ENCODE data around the gene MRPL10.
A peak's percentile ranks its signal among the peaks of the same experiment; 100 is the strongest.

The MRPL10 gene

GRCh38 chr17:47801906-47802305 is 29.4 kb downstream of the MRPL10 start:
- H3K27me3 ChIP-seq (ENCODE audit: control insufficient read depth in 3 of 3, insufficient read depth in 3 of 3, low read depth in 1 of 3, low read length in 3 of 3) = peaks cover 0 to 35% (median 5%) of the 10 kb centered on the region in 3 experiments
- H2BK15ac ChIP-seq (ENCODE audit: low read length) = no peak overlapping the region
- no peak overlapping the region for H3K4ac ChIP-seq (ENCODE audit: low read length)
- no peak overlapping the region for H3K4me3 ChIP-seq (ENCODE audit: low read length in 2 of 2)
- no peak overlapping the region for H3K27ac ChIP-seq (replicated peaks; ENCODE audit: low read length)
- H4K8ac ChIP-seq (ENCODE audit: low read depth, low read length) = no peak overlapping the region
- no peak overlapping the region for H3K23ac ChIP-seq (ENCODE audit: low read depth, low read length, poor library complexity)
- H3K9me3 ChIP-seq (replicated peaks in 1 of 2; ENCODE audit: control insufficient read depth in 2 of 2, insufficient read depth in 1 of 2, low read depth in 1 of 2, low read length in 2 of 2) = no peaks in the 10 kb centered on the region
- no peak overlapping the region for H4K91ac ChIP-seq (ENCODE audit: low read depth, low read length, poor library complexity)
- H2BK120ac ChIP-seq (ENCODE audit: low read depth, low read length) = no peak overlapping the region
- no peak overlapping the region for H3K18ac ChIP-seq (ENCODE audit: low read length)
- no peak overlapping the region for H3K4me2 ChIP-seq (ENCODE audit: insufficient read depth, low read length, poor library complexity, severe bottlenecking)
- H3K9ac ChIP-seq (ENCODE audit: low read depth, low read length, poor library complexity) = no peak overlapping the region
- no peak for DNase-seq (ENCODE audit: low spot score)
- no peak overlapping the region for H2AFZ ChIP-seq (ENCODE audit: low read length)
- H2BK5ac ChIP-seq (ENCODE audit: low read length) = no peak overlapping the region
- no peak overlapping the region for H3K14ac ChIP-seq (ENCODE audit: low read length)
- no peaks in the 10 kb centered on the region for H3K4me1 ChIP-seq (ENCODE audit: control insufficient read depth in 2 of 2, insufficient read depth in 1 of 2, low read depth in 1 of 2, low read length in 2 of 2)
- H3K79me1 ChIP-seq (ENCODE audit: low read depth, low read length) = no peaks in the 10 kb centered on the region
- no peak overlapping the region for H2BK12ac ChIP-seq (ENCODE audit: low read length)
- peaks cover 0 to 2% of the 10 kb centered on the region in 2 donors for H3K36me3 ChIP-seq (replicated peaks in 1 of 2; ENCODE audit: control insufficient read depth in 2 of 2, insufficient read depth in 2 of 2, low read length in 2 of 2)
- H2AK5ac ChIP-seq (ENCODE audit: low read depth, low read length) = no peak overlapping the region
- WGBS, 2 donors (ENCODE audit: extremely low coverage in 2 of 2, insufficient read length in 2 of 2, insufficient replicate concordance in 1 of 2) = no CpG with 5 or more reads among the region's 6 CpGs

- H3K4me3 ChIP-seq (ENCODE audit: low read length in 2 of 2) = no peak overlapping the region
- H2BK12ac ChIP-seq (ENCODE audit: low read length) = no peak overlapping the region
- no peaks in the 10 kb centered on the region for H3K9me3 ChIP-seq (replicated peaks in 1 of 2; ENCODE audit: control insufficient read depth in 2 of 2, insufficient read depth in 1 of 2, low read depth in 1 of 2, low read length in 2 of 2)
- H2BK5ac ChIP-seq (ENCODE audit: low read length) = no peak overlapping the region
- H3K4ac ChIP-seq (ENCODE audit: low read length) = no peak overlapping the region
- WGBS, 2 donors (ENCODE audit: extremely low coverage in 2 of 2, insufficient read length in 2 of 2, insufficient replicate concordance in 1 of 2) = no CpG with 5 or more reads among the region's 4 CpGs
- H2BK120ac ChIP-seq (ENCODE audit: low read depth, low read length) = no peak overlapping the region
- H3K36me3 ChIP-seq (replicated peaks in 1 of 2; ENCODE audit: control insufficient read depth in 2 of 2, insufficient read depth in 2 of 2, low read length in 2 of 2) = no peaks in the 10 kb centered on the region
- peaks cover 0 to 35% (median 5%) of the 10 kb centered on the region in 3 experiments for H3K27me3 ChIP-seq (ENCODE audit: control insufficient read depth in 3 of 3, insufficient read depth in 3 of 3, low read depth in 1 of 3, low read length in 3 of 3)
- no peak overlapping the region for H2AFZ ChIP-seq (ENCODE audit: low read length)
- no peak overlapping the region for H3K27ac ChIP-seq (replicated peaks; ENCODE audit: low read length)
- no peak overlapping the region for H2AK5ac ChIP-seq (ENCODE audit: low read depth, low read length)
- no peak overlapping the region for H4K91ac ChIP-seq (ENCODE audit: low read depth, low read length, poor library complexity)
- H3K4me1 ChIP-seq (ENCODE audit: control insufficient read depth in 2 of 2, insufficient read depth in 1 of 2, low read depth in 1 of 2, low read length in 2 of 2) = no peaks in the 10 kb centered on the region
- no peak overlapping the region for H4K8ac ChIP-seq (ENCODE audit: low read depth, low read length)
- H3K79me1 ChIP-seq (ENCODE audit: low read depth, low read length) = no peaks in the 10 kb centered on the region
- no peak overlapping the region for H3K4me2 ChIP-seq (ENCODE audit: insufficient read depth, low read length, poor library complexity, severe bottlenecking)
- peak overlapping the region; percentile 55 for H3K23ac ChIP-seq (ENCODE audit: low read depth, low read length, poor library complexity)
- H3K14ac ChIP-seq (ENCODE audit: low read length) = no peak overlapping the region
- H3K9ac ChIP-seq (ENCODE audit: low read depth, low read length, poor library complexity) = no peak overlapping the region
- H3K18ac ChIP-seq (ENCODE audit: low read length) = no peak overlapping the region
- no peak overlapping the region for H2BK15ac ChIP-seq (ENCODE audit: low read length)
- DNase-seq (ENCODE audit: low spot score) = no peak
Observed at GRCh38 chr17:47801176-47801765, 30.1 kb downstream of the MRPL10 start.

- no peak overlapping the region for H3K4me2 ChIP-seq (ENCODE audit: insufficient read depth, low read length, poor library complexity, severe bottlenecking)
- H2AK5ac ChIP-seq (ENCODE audit: low read depth, low read length) = no peak overlapping the region
- H3K23ac ChIP-seq (ENCODE audit: low read depth, low read length, poor library complexity) = peak overlapping the region; percentile 55
- H4K8ac ChIP-seq (ENCODE audit: low read depth, low read length) = no peak overlapping the region
- H3K4me3 ChIP-seq (ENCODE audit: low read length in 2 of 2) = no peak overlapping the region
- no peak overlapping the region for H3K27ac ChIP-seq (replicated peaks; ENCODE audit: low read length)
- peak overlapping the region; percentile 16 for H3K9ac ChIP-seq (ENCODE audit: low read depth, low read length, poor library complexity)
- no peak overlapping the region for H2BK120ac ChIP-seq (ENCODE audit: low read depth, low read length)
- peaks cover 0 to 35% (median 5%) of the 10 kb centered on the region in 3 experiments for H3K27me3 ChIP-seq (ENCODE audit: control insufficient read depth in 3 of 3, insufficient read depth in 3 of 3, low read depth in 1 of 3, low read length in 3 of 3)
- no peak overlapping the region for H4K91ac ChIP-seq (ENCODE audit: low read depth, low read length, poor library complexity)
- no peak for DNase-seq (ENCODE audit: low spot score)
- H3K4ac ChIP-seq (ENCODE audit: low read length) = no peak overlapping the region
- H2BK12ac ChIP-seq (ENCODE audit: low read length) = no peak overlapping the region
- H3K14ac ChIP-seq (ENCODE audit: low read length) = peak overlapping the region; percentile 71
- no peaks in the 10 kb centered on the region for H3K9me3 ChIP-seq (replicated peaks in 1 of 2; ENCODE audit: control insufficient read depth in 2 of 2, insufficient read depth in 1 of 2, low read depth in 1 of 2, low read length in 2 of 2)
- no peaks in the 10 kb centered on the region for H3K79me1 ChIP-seq (ENCODE audit: low read depth, low read length)
- H2BK15ac ChIP-seq (ENCODE audit: low read length) = no peak overlapping the region
- no peaks in the 10 kb centered on the region for H3K4me1 ChIP-seq (ENCODE audit: control insufficient read depth in 2 of 2, insufficient read depth in 1 of 2, low read depth in 1 of 2, low read length in 2 of 2)
- no peak overlapping the region for H2AFZ ChIP-seq (ENCODE audit: low read length)
- H3K36me3 ChIP-seq (replicated peaks in 1 of 2; ENCODE audit: control insufficient read depth in 2 of 2, insufficient read depth in 2 of 2, low read length in 2 of 2) = no peaks in the 10 kb centered on the region
- WGBS, 2 donors (ENCODE audit: extremely low coverage in 2 of 2, insufficient read length in 2 of 2, insufficient replicate concordance in 1 of 2) = no CpG with 5 or more reads among the region's 12 CpGs
- no peak overlapping the region for H2BK5ac ChIP-seq (ENCODE audit: low read length)
- no peak overlapping the region for H3K18ac ChIP-seq (ENCODE audit: low read length)
Observed at GRCh38 chr17:47800686-47801085, 30.7 kb downstream of the MRPL10 start.

GRCh38 chr17:47797797-47798196 is 33.5 kb downstream of the MRPL10 start:
- Histone ChIP-seq H2AK5ac (ENCODE audit: low read depth, low read length) (no peak overlapping the region), H3K27ac (replicated peaks; ENCODE audit: low read length) (no peak overlapping the region), H4K91ac (ENCODE audit: low read depth, low read length, poor library complexity) (no peak overlapping the region), H2BK12ac (ENCODE audit: low read length) (no peak overlapping the region), H2BK120ac (ENCODE audit: low read depth, low read length) (no peak overlapping the region), H3K4me2 (ENCODE audit: insufficient read depth, low read length, poor library complexity, severe bottlenecking) (no peak overlapping the region), H3K4me3 (ENCODE audit: low read length in 2 of 2) (no peak overlapping the region), H3K27me3 (ENCODE audit: control insufficient read depth in 3 of 3, insufficient read depth in 3 of 3, low read depth in 1 of 3, low read length in 3 of 3) (peaks cover 0 to 51% (median 3%) of the 10 kb centered on the region in 3 experiments), H2AFZ (ENCODE audit: low read length) (no peak overlapping the region), H3K14ac (ENCODE audit: low read length) (no peak overlapping the region), H3K4ac (ENCODE audit: low read length) (no peak overlapping the region), H3K9ac (ENCODE audit: low read depth, low read length, poor library complexity) (no peak overlapping the region), H2BK5ac (ENCODE audit: low read length) (no peak overlapping the region), H3K36me3 (replicated peaks in 1 of 2; ENCODE audit: control insufficient read depth in 2 of 2, insufficient read depth in 2 of 2, low read length in 2 of 2) (no peaks in the 10 kb centered on the region), H4K8ac (ENCODE audit: low read depth, low read length) (no peak overlapping the region), H3K79me1 (ENCODE audit: low read depth, low read length) (no peaks in the 10 kb centered on the region), H3K23ac (ENCODE audit: low read depth, low read length, poor library complexity) (no peak overlapping the region), H2BK15ac (ENCODE audit: low read length) (no peak overlapping the region), H3K4me1 (ENCODE audit: control insufficient read depth in 2 of 2, insufficient read depth in 1 of 2, low read depth in 1 of 2, low read length in 2 of 2) (no peaks in the 10 kb centered on the region), H3K9me3 (replicated peaks in 1 of 2; ENCODE audit: control insufficient read depth in 2 of 2, insufficient read depth in 1 of 2, low read depth in 1 of 2, low read length in 2 of 2) (no peaks in the 10 kb centered on the region), H3K18ac (ENCODE audit: low read length) (no peak overlapping the region)
- no peak for DNase-seq (ENCODE audit: low spot score)
- no CpG with 5 or more reads among the region's 2 CpGs for WGBS, 2 donors (ENCODE audit: extremely low coverage in 2 of 2, insufficient read length in 2 of 2, insufficient replicate concordance in 1 of 2)

Measured in neuronal stem cell (in vitro differentiated cells).